Activated B cell treated with CpG ODN at 0.5 μM for 24 hours (primary cell): ENCODE data around the gene RPL18A. TPM values are rescaled to one million over a fixed set of nuclear protein-coding genes. Genes with fewer than 3 reads are reported as not detected.

Experiments
- ATAC-seq: fragments of 200-7000 bp; cut with Tn5 transposase; one replicate; pipeline ENCODE4 v1.10.0; 2021; ENCODE audit warnings: low read depth, mild to moderate bottlenecking, moderate library complexity
- CTCF ChIA-PET: fragments of 350-600 bp; sonication (Branson Sonifier 250); formaldehyde crosslinking; loops from one replicate; lab custom pipeline; 2021; ENCODE audit warnings: antibody characterized with exemption; lab: Charles Lee
- POLR2A ChIA-PET: fragments of 350-600 bp; sonication (Branson Sonifier 250); formaldehyde crosslinking; loops from one replicate; lab custom pipeline; 2021; ENCODE audit warnings: antibody characterized with exemption; lab: Charles Lee
- DNase-seq: peaks from one replicate; pipeline ENCODE4 v3.0.0; 2022
- H3K27ac Mint-ChIP-seq: one replicate; pipeline ENCODE4 v1.8.0; 2020; ENCODE audit warnings: mixed read lengths
- H3K27me3 Mint-ChIP-seq: one replicate; pipeline ENCODE4 v1.8.0; 2021; ENCODE audit warnings: mixed read lengths
- H3K36me3 Mint-ChIP-seq: one replicate; pipeline ENCODE4 v1.8.0; 2021; ENCODE audit warnings: low read depth, mixed read lengths
- H3K4me1 Mint-ChIP-seq: one replicate; pipeline ENCODE4 v1.8.0; 2021; ENCODE audit warnings: mixed read lengths
- H3K4me3 Mint-ChIP-seq: one replicate; pipeline ENCODE4 v1.8.0; 2020; ENCODE audit warnings: mild to moderate bottlenecking, mixed read lengths
- H3K9me3 Mint-ChIP-seq: one replicate; pipeline ENCODE4 v1.8.0; 2020; ENCODE audit warnings: mixed read lengths
- intact Hi-C: fragments of 100-400 bp; cut with micrococcal nuclease; formaldehyde crosslinking; loops from one replicate; pipeline ENCODE4 v1.15.1; 2024
- total RNA-seq: library from RNA; stranded (reverse); gene quantifications from 2 replicates; pipeline ENCODE4 v1.2.3, GENCODE V29; 2022
- TF ChIP-seq, protein P1 (sequence below): fragments of 200-600 bp; IDR thresholded peaks from one replicate; pipeline ENCODE4 v1.8.0; 2022; ENCODE audit warnings: antibody characterized with exemption, mild to moderate bottlenecking

Gene RPL18A
- total RNA-seq, 1 donor from 2014 or later, result 4,113 TPM

DNA sequence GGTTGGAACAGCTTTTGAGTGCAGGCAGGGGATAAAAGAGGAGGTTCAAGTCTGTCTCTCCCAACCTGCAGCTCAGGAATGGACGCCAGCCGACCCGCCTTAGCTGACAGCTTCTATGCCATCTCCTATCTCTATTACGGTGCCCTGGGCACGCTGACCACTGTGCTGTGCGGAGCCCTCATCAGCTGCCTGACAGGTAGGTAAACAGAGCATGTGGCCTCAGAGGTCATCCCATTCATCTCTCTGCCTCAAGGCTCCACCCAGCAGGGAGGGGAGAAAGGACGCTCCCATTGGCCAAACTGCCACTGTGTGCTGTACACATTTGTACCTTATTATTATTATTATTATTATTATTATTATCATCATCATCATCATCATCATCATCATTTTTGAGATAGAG lies 28.6 kb downstream of the RPL18A start:
- TF ChIP-seq, protein P1, sequence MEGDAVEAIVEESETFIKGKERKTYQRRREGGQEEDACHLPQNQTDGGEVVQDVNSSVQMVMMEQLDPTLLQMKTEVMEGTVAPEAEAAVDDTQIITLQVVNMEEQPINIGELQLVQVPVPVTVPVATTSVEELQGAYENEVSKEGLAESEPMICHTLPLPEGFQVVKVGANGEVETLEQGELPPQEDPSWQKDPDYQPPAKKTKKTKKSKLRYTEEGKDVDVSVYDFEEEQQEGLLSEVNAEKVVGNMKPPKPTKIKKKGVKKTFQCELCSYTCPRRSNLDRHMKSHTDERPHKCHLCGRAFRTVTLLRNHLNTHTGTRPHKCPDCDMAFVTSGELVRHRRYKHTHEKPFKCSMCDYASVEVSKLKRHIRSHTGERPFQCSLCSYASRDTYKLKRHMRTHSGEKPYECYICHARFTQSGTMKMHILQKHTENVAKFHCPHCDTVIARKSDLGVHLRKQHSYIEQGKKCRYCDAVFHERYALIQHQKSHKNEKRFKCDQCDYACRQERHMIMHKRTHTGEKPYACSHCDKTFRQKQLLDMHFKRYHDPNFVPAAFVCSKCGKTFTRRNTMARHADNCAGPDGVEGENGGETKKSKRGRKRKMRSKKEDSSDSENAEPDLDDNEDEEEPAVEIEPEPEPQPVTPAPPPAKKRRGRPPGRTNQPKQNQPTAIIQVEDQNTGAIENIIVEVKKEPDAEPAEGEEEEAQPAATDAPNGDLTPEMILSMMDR, result no peak
- no peak for DNase-seq
- Mint-ChIP-seq H3K9me3 (no peaks in the 10 kb centered on the region), H3K27me3 (peaks cover 5% of the 10 kb centered on the region), H3K4me3 (no peak overlapping the region), H3K36me3 (no peaks in the 10 kb centered on the region), H3K4me1 (peaks cover 34% of the 10 kb centered on the region), H3K27ac (no peak overlapping the region)
- intact Hi-C loops, result no loop called here
- ATAC-seq, result no peak
- ChIA-PET POLR2A (interaction anchor here (0.5 kb wide), 1 partner anchor 60 kb away, joined by 5 read pairs; no protein-coding TSS in a partner anchor), CTCF (no interaction called here)

DNA sequence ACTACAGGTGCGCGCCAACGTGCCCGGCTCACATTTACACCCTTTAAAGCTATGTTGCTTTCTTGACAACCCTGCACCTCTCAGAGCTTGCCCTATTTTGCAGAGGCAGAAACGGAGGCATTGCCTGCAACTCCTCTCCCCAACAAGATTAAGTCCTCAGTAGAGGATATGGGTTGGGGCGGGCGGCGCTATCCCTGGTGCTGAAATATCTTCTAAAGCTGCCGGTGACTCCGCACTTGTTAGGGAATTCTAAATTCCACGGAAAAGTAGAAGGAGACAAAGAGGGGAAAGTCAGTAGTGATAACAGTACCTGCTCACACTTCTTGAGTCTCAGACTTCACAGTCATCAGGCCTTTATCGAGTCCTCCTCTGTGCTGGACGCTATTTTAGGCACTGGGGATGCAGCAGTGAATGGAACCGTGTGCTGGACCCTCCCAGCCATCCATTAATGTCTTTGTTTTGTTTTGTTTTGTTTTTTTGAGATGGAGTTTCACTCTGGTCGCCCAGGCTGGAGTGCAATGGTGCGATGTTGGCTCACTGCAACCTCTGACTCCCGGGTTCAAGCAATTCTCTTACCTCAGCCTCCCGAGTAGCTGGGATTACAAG lies 30.0 kb downstream of the RPL18A start:
- ChIA-PET POLR2A (interaction anchor here (0.6 kb wide), 1 partner anchor 1022 kb away, joined by 6 read pairs; no protein-coding TSS in a partner anchor), CTCF (no interaction called here)
- TF ChIP-seq, protein P1, result no peak

DNA sequence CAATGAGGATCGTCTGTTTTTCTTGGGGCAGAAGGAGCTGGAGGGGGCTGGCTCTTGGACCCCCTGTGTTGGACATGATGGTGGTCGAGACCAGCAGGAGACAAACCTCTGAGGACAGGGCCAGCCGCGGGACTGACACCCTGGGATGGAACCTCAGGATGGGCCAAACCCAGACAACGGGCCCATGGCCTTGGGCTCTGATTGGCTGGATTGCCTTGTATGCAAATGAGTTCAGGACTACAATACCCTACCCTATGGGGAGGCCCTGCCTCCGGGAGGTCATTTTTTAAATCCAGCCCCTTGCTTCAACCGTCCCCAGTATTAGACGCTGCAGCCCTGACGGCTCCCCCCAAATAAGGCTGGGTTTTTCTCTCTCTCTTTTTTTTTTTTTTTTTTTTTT lies 34.1 kb downstream of the RPL18A start:
- peaks cover 11% of the 10 kb centered on the region for H3K27me3 Mint-ChIP-seq
- ATAC-seq (no peak), DNase-seq (no peak)
- H3K9me3 Mint-ChIP-seq, result no peaks in the 10 kb centered on the region
- ChIA-PET CTCF (no interaction called here), POLR2A (interaction anchor here (0.7 kb wide), 1 partner anchor 273 kb away, joined by 5 read pairs; no protein-coding TSS in a partner anchor)
- no peak overlapping the region for H3K4me3 Mint-ChIP-seq
- no peaks in the 10 kb centered on the region for H3K4me1 Mint-ChIP-seq
- intact Hi-C loops, result no loop called here
- H3K36me3 Mint-ChIP-seq, result no peaks in the 10 kb centered on the region
- no peak overlapping the region for H3K27ac Mint-ChIP-seq
- TF ChIP-seq, protein P1, result no peak

More for the DNA sequence above, 30.0 kb downstream of the RPL18A start:
- no peaks in the 10 kb centered on the region for H3K36me3 Mint-ChIP-seq
- no peak overlapping the region for H3K27ac Mint-ChIP-seq
- peaks cover 25% of the 10 kb centered on the region for H3K4me1 Mint-ChIP-seq
- ATAC-seq (no peak), DNase-seq (no peak)
- H3K9me3 Mint-ChIP-seq, result no peaks in the 10 kb centered on the region
- no peak overlapping the region for H3K4me3 Mint-ChIP-seq
- peaks cover 6% of the 10 kb centered on the region for H3K27me3 Mint-ChIP-seq
- intact Hi-C loops, result no loop called here

DNA sequence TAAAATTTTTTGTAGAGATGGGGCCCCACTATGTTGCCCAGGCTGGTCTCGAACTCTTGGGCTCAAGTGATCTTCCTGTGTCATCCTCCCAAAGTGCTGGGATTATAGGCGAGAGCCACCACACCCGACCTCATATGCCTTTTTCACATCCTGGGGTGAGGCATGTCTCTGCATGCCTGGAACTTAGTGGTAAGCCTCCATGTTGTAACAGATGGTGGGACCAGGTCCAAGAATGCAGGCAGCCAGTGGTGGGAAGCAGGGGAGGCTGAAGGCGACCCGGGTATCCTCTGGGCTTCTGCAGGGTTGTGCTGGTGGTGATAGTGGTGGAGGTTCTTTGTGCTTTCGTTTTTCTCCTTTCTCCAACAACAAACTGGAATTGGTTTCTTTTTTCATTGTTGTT lies 43.0 kb downstream of the RPL18A start:
- Mint-ChIP-seq H3K4me1 (no peaks in the 10 kb centered on the region), H3K36me3 (no peaks in the 10 kb centered on the region), H3K4me3 (no peak overlapping the region), H3K27me3 (peaks cover 22% of the 10 kb centered on the region), H3K9me3 (no peaks in the 10 kb centered on the region), H3K27ac (no peak overlapping the region)
- TF ChIP-seq, protein P1, result no peak
- ATAC-seq (no peak), DNase-seq (no peak)
- CTCF ChIA-PET, result no interaction called here
- intact Hi-C loops, result no loop called here
- POLR2A ChIA-PET, result no interaction called here

DNA sequence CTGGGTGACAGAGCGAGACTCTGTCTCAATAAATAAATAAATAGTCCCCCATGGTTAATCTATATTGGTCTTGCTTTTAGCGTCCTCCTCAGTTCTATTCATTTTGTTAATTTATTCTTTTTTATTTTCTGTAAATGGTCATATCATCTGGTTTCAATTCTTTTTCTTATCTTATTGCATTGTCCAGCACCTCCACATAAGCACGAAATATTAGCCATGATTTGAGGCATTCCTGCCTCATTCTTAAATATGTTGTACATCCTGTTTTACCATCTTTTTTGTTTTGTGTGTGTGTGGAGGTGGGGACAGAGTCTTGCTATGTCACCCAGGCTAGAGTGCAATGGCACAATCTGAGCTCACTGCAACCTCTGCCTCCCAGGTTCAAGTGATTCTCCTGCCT lies 48.5 kb downstream of the RPL18A start:
- CTCF ChIA-PET, result no interaction called here
- no peak overlapping the region for H3K4me3 Mint-ChIP-seq
- H3K27ac Mint-ChIP-seq, result no peak overlapping the region
- POLR2A ChIA-PET, result no interaction called here
- TF ChIP-seq, protein P1, result no peak
- intact Hi-C loops, result no loop called here
- no peak for ATAC-seq
- H3K9me3 Mint-ChIP-seq, result peaks cover 2% of the 10 kb centered on the region
- no peaks in the 10 kb centered on the region for H3K36me3 Mint-ChIP-seq
- no peak for DNase-seq
- peaks cover 10% of the 10 kb centered on the region for H3K27me3 Mint-ChIP-seq
- no peaks in the 10 kb centered on the region for H3K4me1 Mint-ChIP-seq
